Stimulated activated CD8-positive, alpha-beta memory T cell treated with anti-CD3 and anti-CD28 coated beads, Interleukin-7, amount 100 ng/mL, for 4 hours (primary cell): Measurements from ENCODE around the gene MCM7.

ENCODE experiments used
- DNase-seq, 2 donors: peaks; one replicate each; pipeline ENCODE4 v3.0.0-alpha.2; 2020; ENCODE audit warnings: low read depth in 2 of 2

Gene MCM7

DNA sequence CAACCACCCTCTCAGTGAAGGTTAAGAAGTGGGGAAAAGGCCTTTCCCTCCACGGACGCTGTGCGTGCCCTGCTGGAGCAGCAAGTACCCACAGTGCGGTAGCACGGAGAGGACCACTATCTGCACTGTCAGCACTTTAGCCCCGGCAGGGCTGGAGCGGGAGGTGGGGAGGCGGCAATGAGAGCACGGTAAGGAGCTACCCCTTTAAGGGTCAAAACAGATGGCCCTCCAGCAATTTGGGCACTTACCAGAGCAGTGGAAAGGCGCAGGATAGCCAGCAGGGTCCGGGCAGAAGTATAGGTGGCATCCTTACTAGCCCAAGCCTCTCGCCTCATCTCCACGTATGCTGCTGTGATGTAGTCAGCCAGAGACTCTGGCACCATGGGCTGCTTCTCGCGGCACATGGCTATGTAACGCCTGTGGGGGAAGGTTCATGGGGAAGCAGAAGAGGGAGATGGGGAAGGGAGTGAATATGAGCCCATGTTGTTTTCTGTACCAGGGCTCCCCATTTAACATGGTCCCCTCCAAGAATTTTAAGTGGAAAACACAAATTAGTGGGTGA lies 7.2 kb downstream of the MCM7 start:
- no peak for DNase-seq

DNA sequence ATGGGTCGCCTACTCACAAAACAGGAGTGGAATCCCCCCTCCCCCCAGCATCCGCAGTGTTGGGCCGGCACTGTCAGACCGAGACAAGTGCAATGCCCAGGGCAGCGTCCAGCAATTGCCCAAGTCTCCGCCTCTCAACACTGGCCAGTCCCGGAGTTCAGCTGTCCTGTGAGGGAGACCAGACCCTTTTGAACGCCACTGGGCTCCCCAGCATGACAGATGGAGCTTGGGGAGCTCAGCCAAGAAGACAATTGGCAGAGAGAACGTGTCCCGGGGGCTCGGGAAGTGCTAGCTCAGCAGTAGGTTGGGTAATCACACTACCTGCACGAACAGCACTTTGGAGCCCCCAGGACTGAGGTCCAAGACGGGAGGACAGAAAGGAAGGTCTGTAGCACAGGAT lies 7.7 kb downstream of the MCM7 start:
- DNase-seq, result no peak

GRCh38 chr7:100093054-100093453 lies 8.1 kb downstream of the MCM7 start:
- DNase-seq, result no peak

DNA sequence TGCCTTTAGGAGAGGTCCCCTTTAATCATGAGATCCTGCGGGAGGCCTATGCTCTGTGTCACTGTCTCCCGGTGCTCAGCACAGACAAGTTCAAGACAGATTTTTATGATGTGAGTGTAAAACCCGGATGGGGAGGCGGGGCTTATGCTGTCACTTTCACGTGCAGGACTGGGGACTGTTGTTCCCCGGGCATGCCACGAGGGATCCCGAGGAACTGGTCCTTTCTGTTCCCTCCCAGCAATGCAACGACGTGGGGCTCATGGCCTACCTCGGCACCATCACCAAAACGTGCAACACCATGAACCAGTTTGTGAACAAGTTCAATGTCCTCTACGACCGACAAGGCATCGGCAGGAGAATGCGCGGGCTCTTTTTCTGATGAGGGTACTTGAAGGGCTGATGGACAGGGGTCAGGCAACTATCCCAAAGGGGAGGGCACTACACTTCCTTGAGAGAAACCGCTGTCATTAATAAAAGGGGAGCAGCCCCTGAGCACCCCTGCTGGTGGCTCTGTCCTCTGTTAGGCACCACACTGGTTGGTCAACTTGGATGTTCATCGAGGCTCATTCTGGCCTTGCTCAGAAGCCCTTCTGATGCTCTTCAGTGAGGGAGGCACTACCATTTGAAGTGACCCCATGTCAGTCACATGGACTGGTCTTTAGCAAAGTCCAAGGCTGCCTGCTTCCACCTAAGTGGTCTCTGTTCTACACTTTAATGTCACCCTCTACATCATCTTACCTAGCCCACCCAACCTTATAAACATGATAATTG lies 9.6 kb downstream of the MCM7 start:
- no peak for DNase-seq

DNA sequence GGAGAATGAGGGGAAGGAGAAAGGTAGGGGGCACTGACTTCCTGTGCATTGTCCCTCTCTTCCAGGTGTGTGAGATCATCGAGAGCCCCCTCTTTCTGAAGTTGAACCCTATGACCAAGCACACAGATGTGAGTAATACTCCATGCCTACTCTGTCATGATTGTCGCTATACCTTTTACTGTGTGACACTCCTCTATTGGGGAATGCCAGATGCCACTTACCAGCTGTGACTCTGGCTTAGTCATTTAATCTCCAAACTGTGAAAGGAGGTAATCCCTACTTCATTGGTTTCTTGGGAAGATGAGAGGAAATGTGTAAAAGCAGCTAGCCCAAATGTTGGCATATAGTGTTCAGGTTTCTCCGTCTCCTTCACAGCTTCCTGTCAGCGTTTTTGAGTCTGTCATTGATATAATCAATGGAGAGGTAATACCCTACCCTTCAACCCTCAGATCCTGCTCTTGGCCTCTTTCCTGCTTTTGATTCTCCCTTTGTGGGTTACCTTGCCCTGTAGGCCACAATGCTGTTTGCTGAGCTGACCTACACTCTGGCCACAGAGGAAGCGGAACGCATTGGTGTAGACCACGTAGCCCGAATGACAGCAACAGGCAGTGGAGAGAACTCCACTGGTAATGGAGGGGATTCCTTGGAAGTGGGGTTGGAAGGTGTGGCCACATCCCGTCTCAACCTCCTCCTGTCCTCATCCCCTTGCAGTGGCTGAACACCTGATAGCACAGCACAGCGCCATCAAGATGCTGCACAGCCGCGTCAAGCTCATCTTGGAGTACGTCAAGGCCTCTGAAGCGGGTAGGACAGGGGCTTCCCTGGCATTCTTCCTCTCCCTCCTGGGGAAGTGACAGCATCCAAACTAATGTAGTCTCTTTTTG lies 10.4 kb downstream of the MCM7 start:
- DNase-seq, result no peak

DNA sequence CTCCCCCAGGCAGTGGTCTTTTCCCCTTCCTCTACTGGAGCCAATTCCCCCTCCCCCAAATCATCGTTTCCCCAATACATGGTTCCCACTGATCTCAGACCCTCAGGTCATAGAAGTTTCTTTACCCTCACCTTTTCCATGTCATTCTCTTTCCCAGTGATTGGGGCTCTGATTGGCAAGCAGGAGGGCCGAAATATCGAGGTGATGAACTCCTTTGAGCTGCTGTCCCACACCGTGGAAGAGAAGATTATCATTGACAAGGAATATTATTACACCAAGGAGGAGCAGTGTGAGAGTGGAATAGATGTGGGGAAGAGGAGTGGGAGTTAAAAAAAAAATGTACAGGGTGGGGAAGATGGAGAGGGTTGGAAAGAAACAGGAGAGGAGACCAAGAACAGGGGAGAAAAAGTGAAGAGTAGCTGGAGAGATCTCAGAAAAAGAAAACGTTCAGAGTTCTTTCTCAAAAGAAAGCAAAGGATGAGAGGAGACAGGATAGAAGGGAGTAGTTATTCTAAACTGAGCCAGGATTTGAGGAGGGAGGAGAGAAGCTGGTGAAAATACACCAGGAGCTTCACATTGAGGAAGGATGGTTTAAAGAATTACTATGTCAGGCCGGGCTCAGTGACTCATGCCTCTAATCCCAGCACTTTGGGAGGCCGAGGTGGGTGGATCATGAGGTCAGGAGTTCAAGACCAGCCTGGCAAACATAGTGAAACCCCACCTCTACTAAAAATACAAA lies 11.6 kb downstream of the MCM7 start:
- no peak for DNase-seq

DNA sequence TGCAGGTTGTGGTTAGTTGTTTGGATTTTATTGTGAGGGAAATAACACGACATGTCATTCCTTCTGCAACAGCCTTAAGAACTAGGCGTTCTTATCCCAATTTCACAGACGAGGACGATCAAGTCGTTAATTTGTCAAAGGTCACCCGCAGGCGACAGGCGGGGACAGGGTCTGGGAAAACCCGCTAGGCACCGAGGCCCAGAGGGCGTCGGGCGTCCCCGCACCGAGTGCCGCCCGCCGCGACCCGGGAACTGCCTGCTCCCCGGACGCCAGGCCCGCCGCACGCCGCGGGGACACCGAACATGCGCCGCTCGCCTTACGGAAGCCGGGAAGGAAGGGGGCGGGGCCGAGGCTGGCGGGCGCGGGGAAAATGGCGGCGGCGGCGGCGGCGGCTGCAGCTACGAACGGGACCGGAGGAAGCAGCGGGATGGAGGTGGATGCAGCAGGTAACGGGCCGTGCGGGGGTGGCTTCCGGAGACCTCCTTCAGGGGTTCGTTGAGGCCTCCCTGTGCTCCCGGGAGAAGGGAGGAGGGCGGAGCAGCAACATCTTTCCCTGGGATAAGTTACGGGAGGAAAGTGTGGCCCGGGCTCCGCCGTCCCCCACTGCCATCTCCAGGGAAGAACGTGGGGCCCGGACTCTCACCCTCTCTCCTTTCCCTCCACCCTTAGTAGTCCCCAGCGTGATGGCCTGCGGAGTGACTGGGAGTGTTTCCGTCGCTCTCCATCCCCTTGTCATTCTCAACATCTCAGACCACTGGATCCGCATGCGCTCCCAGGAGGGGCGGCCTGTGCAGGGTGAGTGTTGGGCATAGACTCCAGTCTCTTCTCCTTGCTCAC lies 12.4 kb downstream of the MCM7 start, which contains the start of gene COPS6:
Gene COPS6, plus strand, starts transcription at position 349 of the 837 bp plus-strand sequence. Its CDS starts 22 bp downstream, at position 371.
- DNase-seq, result peak; percentile 65 to 80

DNA sequence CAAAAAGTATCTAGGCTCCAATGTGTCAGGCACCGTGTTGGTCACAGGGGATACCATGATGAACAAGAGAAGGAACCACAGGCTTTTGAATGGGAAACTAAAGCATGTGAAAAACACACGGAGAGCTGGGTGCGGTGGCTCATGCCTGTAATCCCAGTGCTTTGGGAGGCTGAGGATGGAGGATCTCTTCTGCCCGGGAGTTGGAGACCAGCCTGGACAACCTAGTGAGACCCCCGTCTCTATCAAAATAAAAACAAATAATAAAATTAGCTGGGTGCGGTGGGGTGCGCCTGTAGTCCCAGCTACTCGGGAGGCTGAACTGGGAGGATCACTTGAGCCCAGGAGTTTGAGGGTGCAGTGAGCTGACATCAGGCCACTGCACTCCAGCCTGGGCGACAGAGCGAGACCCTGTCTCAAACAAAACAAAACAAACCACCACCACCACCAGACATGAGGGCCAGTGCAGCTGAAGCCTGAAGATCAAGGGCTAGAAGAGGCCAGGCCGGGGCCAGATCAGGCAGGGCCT lies 13.0 kb downstream of the MCM7 start:
- no peak for DNase-seq

GRCh38 chr7:100087055-100087750 lies 14.0 kb downstream of the MCM7 start:
- DNase-seq, result no peak

DNA sequence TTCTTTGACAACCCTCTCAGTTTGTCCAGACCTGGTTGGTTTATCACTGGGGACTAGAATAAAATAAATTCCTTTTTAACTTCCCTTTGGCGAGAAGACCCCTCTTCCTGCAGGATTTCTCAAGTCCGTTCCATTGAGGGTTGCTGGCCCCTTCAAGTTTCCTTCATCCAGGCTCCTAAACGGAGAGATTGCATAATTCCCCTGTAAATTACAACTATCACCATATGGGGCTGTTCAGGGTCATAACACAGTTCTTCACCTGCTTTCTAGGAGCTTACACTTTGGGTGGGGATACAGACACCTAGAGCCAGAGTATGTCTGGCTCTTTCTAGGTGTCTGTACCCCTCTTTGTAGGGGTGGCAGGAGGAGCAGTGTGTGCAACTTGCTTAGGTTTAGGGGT lies 15.7 kb downstream of the MCM7 start:
- no peak for DNase-seq

DNA sequence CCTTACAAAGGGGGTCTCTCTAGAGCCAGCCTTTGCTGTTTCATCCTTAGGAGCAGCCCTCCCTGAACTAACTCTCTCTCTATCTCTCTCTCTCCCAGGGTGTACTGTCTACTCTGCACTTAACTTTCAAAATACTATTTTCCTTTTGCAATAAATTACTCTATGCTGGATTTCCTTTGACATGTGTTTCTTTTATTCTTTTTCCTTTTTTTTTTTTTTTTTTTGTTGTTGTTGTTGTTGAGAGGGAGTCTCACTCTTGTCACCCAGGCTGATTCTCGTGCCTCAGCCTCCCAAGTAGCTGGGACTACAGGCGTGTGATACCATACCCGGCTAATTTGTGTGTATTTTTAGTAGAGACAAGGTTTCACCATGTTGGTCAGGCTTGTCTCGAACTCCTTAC lies 18.2 kb downstream of the MCM7 start:
- no peak for DNase-seq

- DNase-seq, result peak; percentile 97 to 98
Measured at GRCh38 chr7:100081535-100082102, 19.6 kb downstream of the MCM7 start, which contains the start of gene ZNF3. Gene ZNF3 (minus strand): TSS chr7:100081723. CDS start chr7:100077357, 4,366 bp downstream.

DNA sequence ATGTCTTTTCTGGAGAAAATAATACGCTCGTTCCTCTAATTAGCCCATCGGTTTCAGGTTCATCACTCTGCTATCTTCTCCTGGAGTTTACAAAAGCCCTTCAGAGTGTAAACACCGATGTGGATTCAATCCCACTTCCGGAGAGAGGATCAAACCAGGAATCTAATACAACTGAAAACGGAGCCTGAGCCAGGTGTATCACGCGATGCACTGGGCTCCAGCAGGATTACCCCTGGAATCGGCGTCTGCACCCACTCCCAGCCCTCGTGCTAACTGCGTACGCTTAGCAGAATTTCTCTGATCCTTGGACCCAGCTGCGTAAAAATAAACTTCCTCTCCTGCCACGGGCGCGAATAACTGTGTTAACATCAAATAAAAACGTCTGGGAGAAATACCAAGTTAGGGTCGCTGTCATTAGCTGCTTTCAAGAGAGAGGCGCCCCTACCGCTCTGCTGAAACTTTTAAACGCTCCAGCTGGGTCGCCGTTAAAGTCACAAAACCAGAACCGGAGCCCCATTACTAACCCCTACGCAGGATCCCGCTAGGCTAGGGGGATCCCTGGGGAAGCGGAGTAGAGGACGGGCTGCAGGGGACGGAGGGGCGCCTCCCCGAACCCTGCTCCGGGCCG lies 20.2 kb downstream of the MCM7 start:
- no peak for DNase-seq

DNA sequence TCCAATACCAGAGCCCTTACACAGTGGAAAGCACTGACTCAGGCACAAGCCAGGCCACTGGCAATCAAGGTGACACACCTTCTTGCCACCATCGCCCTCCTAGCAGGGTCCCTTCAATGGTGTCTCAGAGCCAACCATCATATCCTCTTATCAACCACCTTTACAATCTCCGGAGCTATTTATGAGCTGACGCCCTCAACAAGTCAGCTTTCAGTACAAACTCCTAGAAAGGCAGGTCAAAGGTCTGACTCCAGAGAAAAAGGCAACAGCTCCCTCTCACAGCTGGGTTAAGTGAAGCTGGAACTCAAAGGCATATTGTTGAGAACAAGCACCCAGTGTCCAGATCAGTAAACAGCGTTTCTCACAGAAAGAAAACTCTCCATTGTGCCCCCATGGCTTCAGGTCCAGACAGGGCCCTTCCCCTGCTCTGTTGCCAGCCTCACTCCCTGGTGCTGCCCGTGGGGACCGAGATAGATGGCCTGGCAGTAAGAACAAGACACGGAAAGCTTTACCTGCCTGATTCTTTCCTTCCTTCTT lies 22.1 kb downstream of the MCM7 start:
- no peak for DNase-seq

- no peak for DNase-seq
Measured at GRCh38 chr7:100077205-100077604, 24.0 kb downstream of the MCM7 start.

DNA sequence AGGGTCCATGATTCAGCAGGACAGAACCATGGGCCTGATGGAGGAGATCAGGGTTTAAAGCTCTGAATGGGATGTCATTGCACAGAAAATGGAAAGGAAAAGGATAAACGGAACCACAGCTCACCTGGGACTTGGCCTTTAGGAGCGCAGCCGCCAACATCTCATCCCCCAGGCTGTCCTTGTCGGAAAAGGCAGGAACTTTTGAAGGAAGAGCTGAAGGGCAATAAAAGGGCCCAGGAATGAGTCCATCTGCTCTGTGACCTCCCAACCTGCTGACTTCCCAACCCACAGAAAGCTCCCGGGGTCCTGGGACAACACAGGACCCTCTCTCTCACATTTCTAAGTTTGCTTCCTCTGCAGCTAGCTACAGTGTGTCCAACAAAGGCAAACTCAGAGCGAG lies 25.8 kb downstream of the MCM7 start:
- DNase-seq, result no peak

DNA sequence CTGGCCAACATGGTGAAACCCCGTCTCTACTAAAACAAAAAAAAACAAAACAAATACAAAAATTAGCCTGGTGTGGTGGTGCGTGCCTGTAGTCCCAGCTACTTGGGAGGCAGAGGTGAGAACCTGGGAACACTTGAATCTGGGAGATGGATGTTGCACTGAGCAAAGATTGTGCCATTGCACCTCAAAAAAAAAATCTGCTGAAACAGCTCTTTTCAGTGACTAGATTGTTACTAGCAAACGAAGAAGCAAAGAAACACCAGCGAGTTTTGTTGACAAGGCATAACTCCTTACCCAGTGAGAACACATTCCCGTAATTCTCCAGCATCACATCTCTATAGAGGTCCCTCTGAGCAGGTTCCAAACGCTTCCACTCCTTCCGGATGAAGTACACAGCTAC lies 26.4 kb downstream of the MCM7 start:
- no peak for DNase-seq

GRCh38 chr7:100072462-100072861 lies 28.7 kb downstream of the MCM7 start:
- no peak for DNase-seq
